ENCODE results near the gene ZNF146.
"Not testable (repeated sequence)": the region's sequence is repeated elsewhere in the genome, so short reads cannot be mapped to it uniquely, and the experiment has no call there.

Gene ZNF146

DNA sequence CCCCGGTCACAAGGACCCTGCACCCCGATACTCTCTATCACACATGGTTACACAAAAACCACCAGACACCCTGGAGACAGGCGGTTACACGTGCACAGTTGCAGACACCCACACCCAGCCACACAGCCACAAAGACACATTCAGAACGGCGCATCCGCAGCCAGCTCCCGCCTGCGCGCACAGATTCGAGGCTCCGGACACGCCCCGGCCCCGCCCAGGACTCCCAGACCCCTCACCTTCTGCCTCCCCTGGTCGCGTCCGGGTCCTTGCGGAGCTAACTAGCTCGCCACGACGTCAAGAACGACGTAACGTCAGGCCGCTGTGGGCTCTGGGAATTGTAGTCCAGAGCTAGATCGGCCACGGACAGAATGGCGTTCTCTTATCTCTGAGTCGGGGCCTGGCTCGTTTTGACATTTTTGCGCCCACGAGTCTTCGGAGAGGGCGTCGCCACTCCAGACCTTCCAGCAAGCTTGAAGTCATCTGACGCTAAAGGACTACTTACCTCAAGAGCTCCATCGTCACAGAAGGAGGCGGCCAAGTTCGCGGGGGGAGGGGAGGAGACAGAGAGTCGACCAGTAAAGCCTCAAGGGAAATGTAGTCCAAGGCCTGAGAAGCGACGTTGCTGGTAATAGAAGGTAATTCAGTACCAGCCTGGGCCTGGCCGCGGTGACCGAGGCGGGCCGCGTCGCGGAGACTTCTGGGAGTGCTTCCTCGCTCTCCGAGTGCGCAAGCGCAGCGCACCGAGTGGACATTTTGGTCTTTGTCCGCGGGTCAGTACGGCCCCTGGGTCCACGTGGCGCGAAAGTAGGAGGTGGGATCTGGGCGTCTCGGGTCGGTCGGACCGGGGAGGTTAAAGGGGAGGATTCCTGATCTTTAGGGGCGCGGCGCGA lies at the start of gene ZNF146, which contains the start of gene ZNF565:
TSS of gene ZNF146 (plus strand) at position 721 of the 890 bp plus-strand sequence. CDS start 21,335 bp downstream, outside the sequence.
TSS of gene ZNF565 (minus strand) at position 280 of the 890 bp plus-strand sequence. CDS start 12,680 bp downstream, outside the sequence.
- peak; percentile 99 for DNase-seq (ENCODE audit: low read depth)

DNA sequence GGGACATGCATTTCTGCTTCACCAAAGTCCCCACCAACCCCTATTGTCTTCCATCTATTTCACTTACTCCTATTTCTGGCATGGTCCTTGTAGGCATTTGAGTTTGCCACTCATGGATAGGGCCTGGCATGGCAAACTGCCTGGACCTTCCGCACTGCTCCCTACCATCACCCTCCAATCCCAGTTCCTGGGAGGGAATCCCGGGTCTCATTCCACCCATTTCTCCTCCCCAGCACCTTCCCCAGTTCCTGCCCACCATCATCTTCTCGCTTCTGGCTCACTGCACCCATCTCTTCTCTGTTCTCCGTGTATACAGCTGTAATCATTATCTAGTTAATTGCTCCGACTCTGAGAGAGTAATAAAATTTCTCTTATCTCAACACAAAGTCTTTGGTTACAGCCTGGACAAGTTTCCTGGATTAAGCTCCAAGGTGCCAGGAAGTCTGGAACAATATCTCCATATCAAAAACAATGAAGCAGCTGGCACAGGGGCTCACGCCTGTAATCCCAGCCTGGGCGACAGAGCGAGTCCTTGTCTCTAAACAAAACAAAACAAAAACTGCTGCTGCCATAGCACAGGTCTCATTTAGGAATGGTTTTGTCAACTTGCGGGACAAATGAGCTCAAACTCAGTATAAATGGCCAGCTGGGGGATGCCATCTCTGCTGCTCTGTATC lies 45.7 kb upstream of the ZNF146 start:
- peak; percentile 27 for DNase-seq (ENCODE audit: low read depth)

DNA sequence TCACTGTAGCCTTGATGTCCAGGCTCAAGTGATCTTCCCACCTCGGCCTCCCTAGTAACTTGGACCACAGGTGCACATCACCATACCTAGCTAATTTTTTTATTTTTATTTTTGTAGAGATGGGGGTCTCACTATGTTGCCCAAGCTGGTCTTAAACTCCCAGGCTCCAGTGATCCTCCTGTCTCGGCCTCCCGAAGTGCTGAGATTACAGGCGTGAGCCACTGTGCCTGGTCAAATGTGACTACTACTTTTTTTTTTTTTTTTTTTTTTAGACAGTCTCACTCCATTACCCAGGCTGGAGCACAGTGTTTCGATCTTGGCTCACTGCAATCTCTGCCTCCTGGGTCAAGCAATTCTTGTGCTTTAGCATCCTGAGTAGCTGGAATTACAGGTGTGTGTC lies 42.1 kb upstream of the ZNF146 start:
- DNase-seq (ENCODE audit: low read depth), result no peak

DNA sequence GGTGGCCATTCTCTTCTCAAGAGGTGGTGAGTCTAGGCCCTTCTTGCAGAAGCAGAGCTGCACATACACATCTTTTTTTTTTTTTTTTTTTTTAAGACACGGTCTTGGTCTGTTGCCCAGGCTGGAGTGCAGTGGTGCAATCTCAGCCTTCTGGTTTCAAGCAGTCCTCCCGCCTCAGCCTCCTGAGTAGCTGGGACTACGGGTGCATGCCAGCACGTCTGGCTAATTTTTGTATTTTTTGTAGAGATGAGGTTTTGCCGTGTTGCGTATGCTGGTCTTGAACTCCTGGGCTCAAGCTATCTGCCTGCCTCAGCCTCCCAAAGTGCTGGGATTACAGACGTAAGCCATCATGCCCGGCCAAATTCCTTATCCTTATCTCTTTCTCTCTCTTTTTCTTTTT lies 41.1 kb upstream of the ZNF146 start:
- not testable (repeated sequence) for DNase-seq (ENCODE audit: low read depth)

DNA sequence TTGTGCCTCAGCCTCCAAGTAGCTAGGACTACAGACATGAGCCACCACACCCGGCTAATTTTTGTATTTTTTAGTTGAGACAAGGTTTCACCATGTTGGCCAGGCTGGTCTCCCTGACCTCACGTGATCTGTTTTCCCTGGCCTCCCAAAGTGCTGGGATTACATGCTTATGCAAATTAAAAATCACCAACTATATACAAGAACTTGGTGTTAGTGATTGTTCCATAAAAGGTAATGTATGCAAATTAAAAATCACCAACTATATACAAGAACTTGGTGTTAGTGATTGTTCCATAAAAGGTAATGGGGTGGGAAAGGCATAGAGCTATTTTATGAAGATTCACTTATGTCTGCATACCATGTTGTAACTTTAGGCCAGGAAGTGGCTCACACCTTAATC lies 35.8 kb upstream of the ZNF146 start:
- DNase-seq (ENCODE audit: low read depth), result not testable (repeated sequence)

DNA sequence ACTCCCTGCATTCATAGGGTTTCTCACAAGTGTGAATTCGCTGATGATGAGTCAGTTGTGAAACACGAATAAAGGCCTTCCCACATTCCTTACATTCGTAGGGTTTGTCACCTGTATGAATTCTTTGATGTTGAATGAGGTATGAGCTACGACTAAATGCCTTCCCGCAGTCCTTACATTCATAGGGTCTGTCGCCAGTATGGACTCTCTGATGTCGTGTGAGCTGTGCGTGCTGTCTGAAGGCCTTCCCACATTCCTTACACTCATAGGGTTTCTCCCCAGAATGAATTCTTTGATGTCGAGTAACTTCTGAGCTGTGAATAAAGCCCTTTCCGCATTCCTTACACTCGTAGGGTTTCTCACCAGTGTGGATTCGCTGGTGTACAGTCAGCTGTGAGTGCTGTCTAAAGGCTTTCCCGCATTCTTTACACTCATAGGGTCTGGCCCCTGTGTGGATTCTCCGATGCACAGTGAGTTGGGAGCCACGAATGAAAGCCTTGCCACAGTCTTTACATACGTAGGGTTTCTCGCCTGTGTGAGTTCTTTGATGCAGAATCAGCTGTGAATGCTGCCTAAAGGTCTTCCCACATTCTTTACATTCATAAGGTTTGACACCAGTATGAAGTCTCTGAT lies 32.2 kb upstream of the ZNF146 start:
- peak; percentile 76 for DNase-seq (ENCODE audit: low read depth)

DNA sequence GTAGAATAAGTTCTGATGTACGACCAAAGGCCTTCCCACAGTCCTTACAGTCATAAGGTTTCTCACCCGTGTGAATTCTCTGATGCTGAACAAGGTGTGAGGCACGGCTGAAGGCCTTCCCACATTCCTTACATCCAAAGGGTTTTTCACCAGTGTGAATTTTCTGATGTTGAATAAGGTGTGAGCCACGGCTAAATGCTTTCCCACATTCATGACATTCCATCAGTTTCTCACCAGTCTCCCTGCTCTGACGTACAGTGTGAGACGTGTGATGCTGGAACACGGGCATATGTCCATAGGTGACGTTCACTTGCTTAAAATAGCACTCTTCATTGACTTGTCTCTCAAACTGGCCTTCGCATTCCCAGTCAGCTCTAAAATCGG lies 31.7 kb upstream of the ZNF146 start:
- no peak for DNase-seq (ENCODE audit: low read depth)

DNA sequence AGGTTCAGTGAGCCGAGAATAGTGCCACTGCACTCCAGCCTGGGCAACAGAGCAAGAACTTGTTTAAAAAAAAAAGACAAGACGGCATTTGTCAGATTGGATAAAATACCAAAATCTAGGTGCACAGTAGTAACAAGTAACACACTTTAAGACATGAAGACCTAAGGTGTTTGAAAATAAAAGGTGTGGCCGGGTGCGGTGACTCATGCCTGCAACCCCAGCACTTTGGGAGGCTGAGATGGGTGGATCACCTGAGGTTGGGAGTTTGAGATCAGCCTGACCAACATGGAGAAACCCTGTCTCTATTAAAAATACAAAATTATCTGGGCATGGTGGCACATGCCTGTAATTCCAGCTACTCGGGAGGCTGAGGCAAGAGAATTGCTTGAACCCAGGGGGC lies 28.2 kb upstream of the ZNF146 start:
- not testable (repeated sequence) for DNase-seq (ENCODE audit: low read depth)

DNA sequence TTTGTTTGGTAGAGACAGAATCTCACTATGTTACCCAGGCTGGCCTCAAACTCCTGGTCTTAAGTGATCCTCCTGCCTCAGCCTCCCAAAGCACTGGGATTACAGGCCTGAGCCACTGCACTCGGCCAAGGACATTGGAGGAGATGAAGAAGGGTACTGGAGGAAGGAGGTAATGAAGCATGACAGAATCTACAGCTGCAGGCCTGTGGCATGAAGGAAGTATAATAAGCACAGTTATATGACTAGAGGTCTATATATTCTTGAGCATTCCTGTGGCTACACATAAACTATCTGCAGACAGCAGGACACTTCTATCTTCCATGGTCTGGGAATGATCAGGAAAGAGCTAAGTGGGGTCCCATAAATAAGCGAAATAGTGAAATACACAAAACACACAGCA lies 18.7 kb upstream of the ZNF146 start:
- DNase-seq (ENCODE audit: low read depth), result peak; percentile 8

DNA sequence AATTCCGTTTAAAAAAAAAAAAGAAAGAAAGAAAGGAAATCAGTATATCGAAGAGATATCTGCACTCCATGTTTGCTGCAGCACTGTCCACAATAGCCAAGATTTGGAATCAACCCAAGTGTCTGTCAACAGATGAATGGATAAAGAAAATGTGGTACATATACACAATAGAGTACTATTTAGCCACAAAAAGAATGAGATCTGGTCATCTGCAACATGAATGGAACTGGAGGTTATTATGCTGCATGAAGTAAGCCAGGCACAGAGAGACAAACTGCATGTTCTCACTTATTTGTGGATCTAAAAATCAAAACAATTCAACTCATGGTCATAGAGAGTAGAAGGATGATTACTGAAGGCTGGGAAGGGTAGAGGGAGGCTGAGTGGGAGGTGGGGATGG lies 16.8 kb upstream of the ZNF146 start:
- DNase-seq (ENCODE audit: low read depth), result no peak

DNA sequence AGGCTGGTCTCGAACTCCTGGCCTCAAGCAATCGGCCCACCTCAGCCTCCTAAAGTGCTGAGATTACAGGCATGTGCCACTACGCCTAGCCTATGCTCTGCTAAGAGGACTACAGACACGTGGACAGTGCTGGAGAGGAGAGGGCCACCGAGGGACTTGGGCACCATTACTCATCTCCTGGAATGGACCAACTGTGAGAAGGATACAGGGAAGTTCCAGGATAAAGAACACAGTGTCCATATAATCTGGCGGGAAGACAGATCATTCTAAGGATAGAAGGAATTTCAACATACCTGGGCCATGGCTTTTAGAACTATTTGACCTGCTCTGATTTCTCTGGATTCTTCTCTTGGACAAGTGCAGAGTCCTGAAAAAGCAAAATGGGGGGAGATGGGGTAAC lies 13.2 kb upstream of the ZNF146 start:
- DNase-seq (ENCODE audit: low read depth), result peak; percentile 7

DNA sequence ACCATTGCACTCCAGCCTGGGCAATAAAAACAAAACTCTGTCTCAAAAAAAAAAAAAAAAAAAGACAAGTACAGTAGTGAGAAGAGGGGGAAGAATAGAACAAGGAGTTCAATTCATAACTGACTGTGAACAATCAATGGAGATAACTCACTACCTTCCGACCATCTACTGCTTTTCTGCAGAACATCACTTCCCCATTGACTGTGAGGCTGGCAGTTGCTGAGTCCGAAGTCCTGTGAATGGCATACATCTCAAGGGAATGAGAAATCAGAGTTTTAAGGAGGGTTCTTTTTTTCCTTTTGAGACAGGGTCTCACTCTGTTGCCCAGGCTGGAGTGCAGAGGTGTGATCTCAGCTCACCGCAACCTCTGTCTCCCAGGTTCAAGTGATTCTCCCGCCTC lies 11.6 kb upstream of the ZNF146 start:
- no peak for DNase-seq (ENCODE audit: low read depth)

DNA sequence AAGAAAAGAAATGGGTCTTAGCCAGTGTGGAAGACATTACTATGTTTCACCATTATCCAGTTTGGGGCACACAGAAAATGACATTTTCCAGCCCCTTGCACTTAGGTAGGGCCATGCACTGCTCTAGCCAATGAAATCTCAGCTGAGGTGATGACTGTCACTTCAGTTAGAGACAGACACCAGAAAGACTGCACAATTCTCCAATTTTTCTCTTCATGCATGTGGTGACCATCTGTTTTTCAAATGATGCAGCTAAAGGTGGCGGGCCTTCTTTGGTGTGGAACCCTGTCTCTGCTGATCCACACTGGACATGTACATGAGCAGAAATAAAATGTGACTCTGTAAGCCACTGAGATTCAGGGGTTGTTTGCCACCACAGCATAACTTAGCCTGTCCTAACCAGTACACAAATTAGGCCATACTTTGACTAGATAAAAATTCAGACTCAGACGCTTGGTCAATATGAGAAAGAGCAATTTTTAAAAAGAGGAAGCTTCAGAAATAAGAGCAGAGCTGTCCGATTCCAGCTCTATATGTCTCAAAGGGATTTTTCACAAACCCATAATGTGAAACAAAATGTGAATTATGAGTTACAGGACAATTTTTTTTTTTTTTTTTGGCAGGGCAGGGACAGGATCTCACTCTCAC lies 7.2 kb upstream of the ZNF146 start:
- no peak for DNase-seq (ENCODE audit: low read depth)

DNA sequence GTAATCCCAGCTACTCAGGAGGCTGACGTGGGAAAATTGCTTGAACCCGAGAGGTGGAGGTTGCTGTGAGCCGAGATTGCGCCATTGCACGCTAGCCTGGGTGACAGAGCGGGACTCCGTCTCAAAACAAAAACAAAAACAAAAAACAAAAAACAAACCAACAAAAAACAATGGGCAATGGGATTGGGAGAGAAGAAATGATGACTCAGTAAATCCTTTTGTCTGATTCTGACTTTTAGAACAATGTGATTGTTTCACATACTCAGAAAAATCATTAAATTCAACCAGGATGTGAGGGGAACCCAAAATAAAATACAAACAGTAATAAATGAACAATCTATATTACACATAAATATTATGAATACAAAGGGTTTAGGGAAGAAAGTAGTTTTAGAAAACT lies 5.5 kb upstream of the ZNF146 start:
- no peak for DNase-seq (ENCODE audit: low read depth)

DNA sequence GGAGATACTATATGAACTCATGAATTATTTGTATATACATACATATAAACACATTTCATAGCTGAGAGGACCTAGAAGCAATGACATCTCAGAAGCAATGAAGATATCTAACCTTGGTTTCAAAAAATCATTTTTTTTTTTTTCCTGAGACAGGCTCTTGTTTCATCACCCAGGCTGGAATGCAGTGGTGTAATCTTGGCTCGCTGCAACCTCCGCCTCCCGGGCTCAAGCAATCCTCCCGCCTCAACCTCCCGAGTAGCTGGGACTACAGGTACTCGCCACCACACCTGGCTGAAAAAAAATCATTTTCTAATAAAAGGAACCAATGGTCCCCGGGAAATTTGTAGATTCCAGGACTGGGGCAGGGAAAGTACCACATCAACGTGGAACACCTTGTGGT lies 4.4 kb upstream of the ZNF146 start:
- peak; percentile 54 for DNase-seq (ENCODE audit: low read depth)

DNA sequence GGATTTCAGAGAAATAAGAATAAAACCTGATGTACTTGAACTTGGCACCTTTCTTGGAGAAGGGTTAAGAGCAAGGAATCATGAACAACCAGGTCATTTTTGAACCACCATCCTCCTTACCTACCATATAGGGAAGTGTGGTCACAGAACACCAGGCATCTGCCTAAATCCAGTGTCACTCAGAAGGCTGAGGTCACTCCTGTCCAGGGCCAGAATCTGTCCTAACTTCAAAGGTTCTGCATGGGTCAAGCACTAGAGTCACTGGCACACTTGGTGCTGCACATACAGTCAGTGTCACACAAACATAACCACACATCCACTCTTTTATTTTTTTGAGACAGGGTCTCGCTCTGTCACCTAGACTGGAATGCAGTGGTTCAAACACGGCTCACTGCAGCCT lies 2.0 kb upstream of the ZNF146 start:
- DNase-seq (ENCODE audit: low read depth), result no peak

DNA sequence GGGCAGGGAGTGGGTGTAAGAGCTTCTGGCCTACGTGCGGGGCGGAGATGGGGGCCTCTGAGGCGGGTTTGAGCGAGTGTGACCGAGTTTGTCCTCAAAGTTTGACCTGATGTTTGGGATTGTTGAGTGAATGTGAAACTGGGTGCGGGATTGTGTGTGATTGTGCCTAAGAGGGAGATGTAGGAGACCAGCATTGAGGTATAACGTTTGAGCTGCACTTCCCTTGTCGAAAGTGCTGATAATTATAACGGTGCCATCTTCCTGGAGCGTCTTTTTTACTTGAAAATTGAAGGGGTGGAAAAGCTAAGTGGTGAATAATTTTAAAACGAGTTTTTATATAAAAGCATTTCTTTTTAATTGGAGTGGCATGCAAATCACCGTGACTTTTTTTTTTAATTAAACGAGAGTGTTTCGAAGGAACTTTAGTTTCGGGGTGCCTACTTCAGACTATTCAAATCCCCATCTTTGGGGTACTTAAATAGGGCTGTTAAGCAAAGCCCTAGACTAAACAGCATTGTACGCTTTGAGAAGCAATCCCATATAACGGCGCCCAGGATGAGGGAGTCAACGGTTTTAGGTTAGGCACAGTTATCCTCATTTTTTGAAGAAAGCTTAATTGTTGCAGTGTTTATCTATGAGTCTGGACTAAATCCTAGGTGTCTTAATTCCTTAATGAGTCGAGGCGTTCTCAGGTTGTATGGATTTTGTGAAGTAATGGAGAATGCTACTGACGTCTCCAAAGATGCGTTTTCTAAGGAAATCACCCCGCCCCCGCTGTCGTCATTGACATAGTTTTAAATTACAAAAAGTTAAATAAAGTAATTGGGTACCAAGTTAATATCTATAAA lies 594 bp downstream of the ZNF146 start:
- DNase-seq (ENCODE audit: low read depth), result peak; percentile 37

DNA sequence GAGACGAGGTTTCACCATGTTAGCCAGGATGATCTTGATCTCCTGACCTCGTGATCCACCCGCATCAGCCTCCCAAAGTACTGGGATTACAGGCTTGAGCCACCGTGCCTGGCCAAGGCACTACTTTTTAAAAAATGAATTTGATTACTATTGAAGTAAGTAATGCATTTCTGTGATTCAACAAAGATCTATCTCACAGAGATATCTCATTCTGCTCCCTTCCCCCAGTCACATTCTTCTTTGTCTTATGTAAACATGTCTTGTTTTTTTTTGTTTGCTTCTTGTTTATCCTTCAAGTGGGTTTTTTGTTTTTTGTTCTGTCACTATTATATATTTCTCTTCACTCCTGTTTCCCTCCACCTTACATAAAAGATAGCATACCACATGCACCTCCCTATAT lies 6.6 kb downstream of the ZNF146 start:
- DNase-seq (ENCODE audit: low read depth), result no peak

DNA sequence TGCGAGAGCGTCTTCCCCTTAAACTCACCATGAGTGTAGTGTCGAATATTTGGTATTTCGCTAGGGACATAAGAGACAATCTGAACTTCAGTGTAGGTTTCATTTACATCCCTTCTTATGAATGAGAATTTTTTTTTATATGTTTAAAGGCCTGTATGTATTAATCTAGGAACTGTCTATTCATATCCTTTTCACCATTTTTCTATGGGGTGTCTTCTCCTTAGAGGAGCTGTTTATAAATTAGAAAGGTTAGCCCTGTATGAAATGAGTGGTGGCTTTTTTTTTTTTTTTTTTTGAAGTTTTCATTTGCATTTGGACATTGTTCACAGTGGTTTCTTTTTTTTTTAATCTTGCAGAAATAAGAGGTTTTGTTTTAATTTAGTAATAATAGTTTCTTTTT lies 7.6 kb downstream of the ZNF146 start:
- DNase-seq (ENCODE audit: low read depth), result no peak

DNA sequence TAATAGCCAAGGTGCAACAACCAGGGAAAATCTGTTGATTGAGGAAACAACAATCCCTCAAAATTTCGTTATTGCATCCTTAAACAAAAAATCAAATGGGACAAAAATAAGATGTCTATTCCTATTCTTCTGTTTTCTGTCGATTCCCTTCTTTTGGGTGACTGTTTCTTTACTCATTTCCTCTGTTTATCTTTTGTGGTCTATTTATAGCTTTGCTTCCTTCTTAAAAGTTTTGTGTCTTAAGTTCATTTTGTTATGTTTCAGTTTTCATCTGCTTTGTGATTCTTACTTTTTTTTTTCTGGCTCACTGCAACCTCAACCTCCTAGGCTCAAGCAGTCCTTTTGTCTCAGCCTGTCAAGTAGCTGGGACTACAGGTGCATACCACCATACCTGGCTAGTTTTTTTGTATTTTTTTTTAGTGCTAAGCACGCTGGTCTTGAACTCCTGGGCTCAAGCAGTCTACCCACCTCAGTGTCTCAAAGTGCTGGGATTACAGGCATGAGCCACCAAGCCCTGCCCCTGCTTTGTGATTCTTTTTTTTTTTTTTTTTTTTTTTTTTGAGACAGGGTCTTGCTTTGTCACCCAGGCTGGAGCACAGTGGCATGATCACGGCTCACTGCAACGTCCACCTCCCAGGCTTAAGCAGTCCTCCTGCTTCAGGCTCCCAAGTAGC lies 10.4 kb downstream of the ZNF146 start:
- peak; percentile 36 for DNase-seq (ENCODE audit: low read depth)

DNA sequence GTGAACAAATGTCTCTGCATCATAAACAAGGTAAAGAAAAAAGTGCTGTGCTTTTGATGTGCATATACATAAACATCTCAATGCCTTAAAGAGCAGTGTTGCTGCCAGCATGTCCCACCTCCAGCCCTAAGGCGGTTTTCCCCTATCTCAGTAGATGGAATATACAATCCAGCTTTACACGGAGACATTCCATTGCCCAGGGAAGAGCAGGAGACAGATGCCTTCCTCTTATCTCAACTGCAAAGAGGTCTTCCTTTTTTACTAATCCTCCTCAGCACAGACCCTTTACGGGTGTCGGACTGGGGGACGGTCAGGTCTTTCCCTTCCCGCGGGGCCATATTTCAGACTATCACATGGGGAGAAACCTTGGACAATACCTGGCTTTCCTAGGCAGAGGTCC lies 18.7 kb downstream of the ZNF146 start:
- DNase-seq (ENCODE audit: low read depth), result not testable (repeated sequence)

All from amniotic epithelial cell (primary cell).